HG02798 (cell line): Measurements from ENCODE around the gene F10.

ENCODE experiments used
- ATAC-seq: cut with Tn5 transposase; IDR thresholded peaks from one replicate; pipeline ENCODE4 v1.9.1; 2021; ENCODE audit warnings: mild to moderate bottlenecking; ENCODE audit not compliant: unreplicated experiment, poor library complexity

Gene F10

GRCh38 chr13:113086031-113086750, 36.4 kb upstream of the F10 start:
- no peak for ATAC-seq

GRCh38 chr13:113086991-113087922, 35.3 kb upstream of the F10 start:
- no peak for ATAC-seq

GRCh38 chr13:113087923-113088690, 34.5 kb upstream of the F10 start:
- ATAC-seq, result no peak

GRCh38 chr13:113088691-113089020, 33.9 kb upstream of the F10 start:
- no peak for ATAC-seq

GRCh38 chr13:113089693-113090414, 32.7 kb upstream of the F10 start:
- no peak for ATAC-seq

GRCh38 chr13:113090415-113090770, 32.2 kb upstream of the F10 start:
- no peak for ATAC-seq

GRCh38 chr13:113090806-113091205, 31.8 kb upstream of the F10 start:
- ATAC-seq, result no peak

- no peak for ATAC-seq
Measured at GRCh38 chr13:113091211-113091771, 31.3 kb upstream of the F10 start.

- no peak for ATAC-seq
Measured at GRCh38 chr13:113091891-113092775, 30.5 kb upstream of the F10 start.

GRCh38 chr13:113092776-113093579, 29.6 kb upstream of the F10 start:
- no peak for ATAC-seq

- ATAC-seq, result no peak
Measured at GRCh38 chr13:113093580-113094409, 28.8 kb upstream of the F10 start.

- ATAC-seq, result no peak
Measured at GRCh38 chr13:113094410-113094800, 28.2 kb upstream of the F10 start.

- ATAC-seq, result no peak
Measured at GRCh38 chr13:113095146-113096051, 27.2 kb upstream of the F10 start.

GRCh38 chr13:113096052-113096744, 26.4 kb upstream of the F10 start:
- no peak for ATAC-seq

GRCh38 chr13:113096745-113097305, 25.8 kb upstream of the F10 start:
- no peak for ATAC-seq

GRCh38 chr13:113097651-113098050, 24.9 kb upstream of the F10 start:
- ATAC-seq, result no peak
